ENCODE results near the gene GSTT4.
A peak's percentile ranks its signal among the peaks of the same experiment; 100 is the strongest.
"Not testable (repeated sequence)": the region's sequence is repeated elsewhere in the genome, so short reads cannot be mapped to it uniquely, and the experiment has no call there.

GSTT4 gene

GRCh38 chr22:23961084-23961771, 44.0 kb downstream of the GSTT4 start, which contains the start of gene GSTT2B:
Gene GSTT2B, minus strand, starts transcription at chr22:23961195. Its CDS starts 64 bp downstream, at chr22:23961131.
- H3K9ac ChIP-seq (ENCODE audit: low read depth, low read length); H2AFZ ChIP-seq (ENCODE audit: low read depth, low read length); ATAC-seq (ENCODE audit: insufficient read depth, low read depth); H3K4me2 ChIP-seq (ENCODE audit: insufficient read depth, low read length); H3K4me3 ChIP-seq (ENCODE audit: low read depth in 1 of 2, low read length in 2 of 2); H3K4me1 ChIP-seq (ENCODE audit: insufficient read depth, low read length); H3K79me2 ChIP-seq (ENCODE audit: insufficient read depth, low read length); H3K27ac ChIP-seq (ENCODE audit: low read length); H3K27me3 ChIP-seq (ENCODE audit: insufficient read depth, low read length, poor library complexity); DNase-seq; H3K36me3 ChIP-seq (ENCODE audit: insufficient read depth, low read length); H4K20me1 ChIP-seq (ENCODE audit: insufficient read depth, low read length); H3K9me3 ChIP-seq (ENCODE audit: insufficient read depth, low read length, severe bottlenecking): not testable (repeated sequence)

- not testable (repeated sequence) for H2AFZ ChIP-seq (ENCODE audit: low read depth, low read length); H3K4me1 ChIP-seq (ENCODE audit: insufficient read depth, low read length); H3K79me2 ChIP-seq (ENCODE audit: insufficient read depth, low read length); H3K9ac ChIP-seq (ENCODE audit: low read depth, low read length); H3K4me3 ChIP-seq (ENCODE audit: low read depth in 1 of 2, low read length in 2 of 2); H3K36me3 ChIP-seq (ENCODE audit: insufficient read depth, low read length); H3K9me3 ChIP-seq (ENCODE audit: insufficient read depth, low read length, severe bottlenecking); H3K4me2 ChIP-seq (ENCODE audit: insufficient read depth, low read length); H3K27me3 ChIP-seq (ENCODE audit: insufficient read depth, low read length, poor library complexity); H4K20me1 ChIP-seq (ENCODE audit: insufficient read depth, low read length); H3K27ac ChIP-seq (ENCODE audit: low read length)
- peak; percentile 85 for TF ChIP-seq CTCF (IDR thresholded peaks at IDR 0.05; ENCODE audit: borderline replicate concordance, extremely low read depth, low read length, poor library complexity, severe bottlenecking)
- DNase-seq (peak; percentile 78), ATAC-seq (ENCODE audit: insufficient read depth, low read depth) (peak; percentile 97)
These were observed 48.9 kb downstream of the GSTT4 start for GRCh38 chr22:23956301-23956900.

GRCh38 chr22:23955886-23956285, 49.4 kb downstream of the GSTT4 start:
- H4K20me1 ChIP-seq (ENCODE audit: insufficient read depth, low read length); H3K9ac ChIP-seq (ENCODE audit: low read depth, low read length); H3K79me2 ChIP-seq (ENCODE audit: insufficient read depth, low read length); H3K4me3 ChIP-seq (ENCODE audit: low read depth in 1 of 2, low read length in 2 of 2); H3K27ac ChIP-seq (ENCODE audit: low read length); ATAC-seq (ENCODE audit: insufficient read depth, low read depth); H3K4me1 ChIP-seq (ENCODE audit: insufficient read depth, low read length); H3K4me2 ChIP-seq (ENCODE audit: insufficient read depth, low read length); H2AFZ ChIP-seq (ENCODE audit: low read depth, low read length); DNase-seq; H3K36me3 ChIP-seq (ENCODE audit: insufficient read depth, low read length); H3K9me3 ChIP-seq (ENCODE audit: insufficient read depth, low read length, severe bottlenecking); H3K27me3 ChIP-seq (ENCODE audit: insufficient read depth, low read length, poor library complexity): not testable (repeated sequence)

GRCh38 chr22:23954991-23955305, 50.3 kb downstream of the GSTT4 start:
- not testable (repeated sequence) for DNase-seq; H3K9ac ChIP-seq (ENCODE audit: low read depth, low read length); H2AFZ ChIP-seq (ENCODE audit: low read depth, low read length); H3K79me2 ChIP-seq (ENCODE audit: insufficient read depth, low read length); H3K4me1 ChIP-seq (ENCODE audit: insufficient read depth, low read length); ATAC-seq (ENCODE audit: insufficient read depth, low read depth); H3K9me3 ChIP-seq (ENCODE audit: insufficient read depth, low read length, severe bottlenecking); H3K27ac ChIP-seq (ENCODE audit: low read length); H4K20me1 ChIP-seq (ENCODE audit: insufficient read depth, low read length); H3K4me3 ChIP-seq (ENCODE audit: low read depth in 1 of 2, low read length in 2 of 2); H3K4me2 ChIP-seq (ENCODE audit: insufficient read depth, low read length); H3K36me3 ChIP-seq (ENCODE audit: insufficient read depth, low read length); H3K27me3 ChIP-seq (ENCODE audit: insufficient read depth, low read length, poor library complexity)

- not testable (repeated sequence) for H4K20me1 ChIP-seq (ENCODE audit: insufficient read depth, low read length); H3K4me2 ChIP-seq (ENCODE audit: insufficient read depth, low read length); H3K9ac ChIP-seq (ENCODE audit: low read depth, low read length); ATAC-seq (ENCODE audit: insufficient read depth, low read depth); H3K4me3 ChIP-seq (ENCODE audit: low read depth in 1 of 2, low read length in 2 of 2); H3K4me1 ChIP-seq (ENCODE audit: insufficient read depth, low read length); H3K79me2 ChIP-seq (ENCODE audit: insufficient read depth, low read length); H3K27me3 ChIP-seq (ENCODE audit: insufficient read depth, low read length, poor library complexity); H2AFZ ChIP-seq (ENCODE audit: low read depth, low read length); H3K36me3 ChIP-seq (ENCODE audit: insufficient read depth, low read length); H3K27ac ChIP-seq (ENCODE audit: low read length); DNase-seq; H3K9me3 ChIP-seq (ENCODE audit: insufficient read depth, low read length, severe bottlenecking)
These were observed 50.9 kb downstream of the GSTT4 start for GRCh38 chr22:23954193-23954990.

GRCh38 chr22:23953485-23953884, 51.8 kb downstream of the GSTT4 start:
- not testable (repeated sequence) for H3K4me3 ChIP-seq (ENCODE audit: low read depth in 1 of 2, low read length in 2 of 2)

GRCh38 chr22:23952794-23953405, 52.4 kb downstream of the GSTT4 start:
- H3K36me3 ChIP-seq (ENCODE audit: insufficient read depth, low read length); H2AFZ ChIP-seq (ENCODE audit: low read depth, low read length); H4K20me1 ChIP-seq (ENCODE audit: insufficient read depth, low read length); H3K27ac ChIP-seq (ENCODE audit: low read length); H3K27me3 ChIP-seq (ENCODE audit: insufficient read depth, low read length, poor library complexity); H3K4me2 ChIP-seq (ENCODE audit: insufficient read depth, low read length); H3K4me1 ChIP-seq (ENCODE audit: insufficient read depth, low read length); DNase-seq; H3K4me3 ChIP-seq (ENCODE audit: low read depth in 1 of 2, low read length in 2 of 2); H3K79me2 ChIP-seq (ENCODE audit: insufficient read depth, low read length); ATAC-seq (ENCODE audit: insufficient read depth, low read depth); H3K9ac ChIP-seq (ENCODE audit: low read depth, low read length); H3K9me3 ChIP-seq (ENCODE audit: insufficient read depth, low read length, severe bottlenecking): not testable (repeated sequence)

More at GRCh38 chr22:23953485-23953884, 51.8 kb downstream of the GSTT4 start:
- not testable (repeated sequence) for H3K9me3 ChIP-seq (ENCODE audit: insufficient read depth, low read length, severe bottlenecking); H3K9ac ChIP-seq (ENCODE audit: low read depth, low read length); H3K4me1 ChIP-seq (ENCODE audit: insufficient read depth, low read length); DNase-seq; H3K36me3 ChIP-seq (ENCODE audit: insufficient read depth, low read length); H2AFZ ChIP-seq (ENCODE audit: low read depth, low read length); H4K20me1 ChIP-seq (ENCODE audit: insufficient read depth, low read length); H3K79me2 ChIP-seq (ENCODE audit: insufficient read depth, low read length); H3K27ac ChIP-seq (ENCODE audit: low read length); ATAC-seq (ENCODE audit: insufficient read depth, low read depth); H3K4me2 ChIP-seq (ENCODE audit: insufficient read depth, low read length); H3K27me3 ChIP-seq (ENCODE audit: insufficient read depth, low read length, poor library complexity)
